SK-N-SH treated with all-trans-retinoic acid at 6 μM for 48 hours (cell line): ENCODE results near the gene CSF2.

Experiments used
- ARNTL ChIP-seq: fragments of 450-650 bp; formaldehyde crosslinking; IDR thresholded peaks from 2 replicates; pipeline ENCODE4 v1.5.0; 2020; ENCODE audit warnings: low read depth, mild to moderate bottlenecking, moderate library complexity, borderline replicate concordance
- CREB5 ChIP-seq: fragments of 250-450 bp; sonication (Bioruptor Pico); IDR thresholded peaks from 2 replicates; pipeline ENCODE4 v1.5.1; 2020; ENCODE audit warnings: low read depth, mild to moderate bottlenecking, moderate library complexity
- PATZ1 ChIP-seq: fragments of 250-450 bp; sonication (Bioruptor Pico); IDR thresholded peaks from 2 replicates; pipeline ENCODE4 v1.8.0; 2020; ENCODE audit warnings: mild to moderate bottlenecking, moderate library complexity, borderline replicate concordance
- ZFP30 ChIP-seq: fragments of 450-650 bp; formaldehyde crosslinking; IDR thresholded peaks from 2 replicates; pipeline ENCODE4 v1.5.0; 2022; ENCODE audit warnings: mild to moderate bottlenecking, moderate library complexity

GRCh38 chr5:132064140-132064539 is 9.4 kb upstream of the CSF2 start:
- TF ChIP-seq CREB5 (CRISPR knock-in tag), result no peak
- TF ChIP-seq PATZ1, result no peak
- no peak for TF ChIP-seq ARNTL (CRISPR knock-in tag)
- no peak for TF ChIP-seq ZFP30 (CRISPR knock-in tag)
